Gastrocnemius medialis (tissue), 4 donors: ENCODE data around the gene SERPINA7. TPM values are rescaled to one million over a fixed set of nuclear protein-coding genes. Genes with fewer than 3 reads are reported as not detected.
"Not testable (repeated sequence)": the region's sequence is repeated elsewhere in the genome, so short reads cannot be mapped to it uniquely, and the experiment has no call there.

ENCODE experiments used
- ATAC-seq, 2 donors: fragments of 150-250 bp; one replicate each; pipeline ENCODE4 v1.9.1; 2016
- DNase-seq, 2 donors: peaks; one replicate each; pipeline ENCODE4 v3.0.0-alpha.2; 2019
- H3K27ac ChIP-seq, 4 donors: fragments of 200-600 bp; sonication (generic); 1 replicate in 1 of 4; 2 replicates in 3 of 4; pipeline ENCODE4 v1.5.1; 2016 to 2018; ENCODE audit warnings: mild to moderate bottlenecking in 2 of 4, moderate library complexity in 1 of 4
- H3K27me3 ChIP-seq, 3 donors: fragments of 200-600 bp; sonication (generic) in 2 of 3; 1 replicate in 1 of 3; 2 replicates in 2 of 3; pipeline versions ENCODE4 v1.5.1 to v1.6.0; 2016 to 2019; ENCODE audit warnings: mild to moderate bottlenecking in 1 of 3, moderate library complexity in 1 of 3
- H3K36me3 ChIP-seq, 2 donors: fragments of 200-600 bp; sonication (generic) in 1 of 2; one replicate each; pipeline ENCODE4 v1.5.1; 2017 to 2018
- H3K4me1 ChIP-seq, 2 donors: fragments of 200-600 bp; sonication (generic) in 1 of 2; one replicate each; pipeline ENCODE4 v1.5.1; 2016 to 2017; ENCODE audit warnings: mild to moderate bottlenecking in 2 of 2
- H3K4me3 ChIP-seq, 4 donors: fragments of 200-600 bp; sonication (generic) in 3 of 4; 1 replicate in 1 of 4; 2 replicates in 3 of 4; pipeline ENCODE4 v1.5.1; 2016 to 2019; ENCODE audit warnings: mild to moderate bottlenecking in 2 of 4
- H3K9me3 ChIP-seq, 3 donors: fragments of 200-600 bp; sonication (generic) in 2 of 3; 1 replicate in 1 of 3; 2 replicates in 2 of 3; pipeline ENCODE4 v1.5.1; 2016 to 2019
- POLR2A ChIP-seq, 2 donors: fragments of 450-650 bp; IDR thresholded peaks; one replicate each; pipeline ENCODE4 v1.6.1; 2017; ENCODE audit warnings: antibody characterized with exemption in 2 of 2, mild to moderate bottlenecking in 2 of 2, moderate library complexity in 2 of 2
- in situ Hi-C, 4 donors: fragments of 200-750 bp; cut with MboI; loops; one replicate each; pipeline versions ENCODE4 v1.15.0 to v1.8.0; 2017; ENCODE audit warnings: low sequenced_read_pairs in 4 of 4
- intact Hi-C: fragments of 100-400 bp; cut with DNase I; formaldehyde crosslinking; loops from one replicate; pipeline ENCODE4 v1.15.1; 2023; ENCODE audit warnings: low total_unique reads
- total RNA-seq, 4 donors: library from RNA; depleted of rRNA; stranded (reverse); fragments of >200 nt; gene quantifications; one replicate each; pipeline versions ENCODE4 v1.1.0 to v1.2.3, GENCODE V29; 2016
- TF ChIP-seq, protein P1 (sequence below), 5 experiments: fragments of 450-650 bp in 3 of 5; fragments of 200-600 bp in 2 of 5; sonication (generic) in 2 of 5; IDR thresholded peaks in 4 of 5; conservative IDR thresholded peaks in 1 of 5; 1 replicate in 4 of 5; 2 replicates in 1 of 5; pipeline ENCODE4 v1.5.1; 2016 to 2019; ENCODE audit warnings: antibody characterized with exemption in 5 of 5, mild to moderate bottlenecking in 3 of 5, moderate library complexity in 3 of 5

The SERPINA7 gene
- total RNA-seq, 4 donors from 2014 or later = 0.24 TPM; not detected in 3

- no peak overlapping the region for H3K4me3 ChIP-seq
- H3K9me3 ChIP-seq = no peaks in the 10 kb centered on the region
- H3K36me3 ChIP-seq = no peaks in the 10 kb centered on the region
- no peaks in the 10 kb centered on the region for H3K4me1 ChIP-seq
- no peak for DNase-seq
- no peak for ATAC-seq
- intact Hi-C loops = no loop called here
- in situ Hi-C loops = no loop called here
- TF ChIP-seq, protein P1, sequence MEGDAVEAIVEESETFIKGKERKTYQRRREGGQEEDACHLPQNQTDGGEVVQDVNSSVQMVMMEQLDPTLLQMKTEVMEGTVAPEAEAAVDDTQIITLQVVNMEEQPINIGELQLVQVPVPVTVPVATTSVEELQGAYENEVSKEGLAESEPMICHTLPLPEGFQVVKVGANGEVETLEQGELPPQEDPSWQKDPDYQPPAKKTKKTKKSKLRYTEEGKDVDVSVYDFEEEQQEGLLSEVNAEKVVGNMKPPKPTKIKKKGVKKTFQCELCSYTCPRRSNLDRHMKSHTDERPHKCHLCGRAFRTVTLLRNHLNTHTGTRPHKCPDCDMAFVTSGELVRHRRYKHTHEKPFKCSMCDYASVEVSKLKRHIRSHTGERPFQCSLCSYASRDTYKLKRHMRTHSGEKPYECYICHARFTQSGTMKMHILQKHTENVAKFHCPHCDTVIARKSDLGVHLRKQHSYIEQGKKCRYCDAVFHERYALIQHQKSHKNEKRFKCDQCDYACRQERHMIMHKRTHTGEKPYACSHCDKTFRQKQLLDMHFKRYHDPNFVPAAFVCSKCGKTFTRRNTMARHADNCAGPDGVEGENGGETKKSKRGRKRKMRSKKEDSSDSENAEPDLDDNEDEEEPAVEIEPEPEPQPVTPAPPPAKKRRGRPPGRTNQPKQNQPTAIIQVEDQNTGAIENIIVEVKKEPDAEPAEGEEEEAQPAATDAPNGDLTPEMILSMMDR (IDR thresholded peaks at IDR 0.05 in 4 of 5, conservative IDR thresholded peaks at IDR 0.05 in 1 of 5) = no peak
- no peak for TF ChIP-seq POLR2A (IDR thresholded peaks at IDR 0.05)
- no peak overlapping the region for H3K27ac ChIP-seq
- H3K27me3 ChIP-seq = no peaks in the 10 kb centered on the region
Measured at GRCh38 chrX:106005684-106006083, 32.8 kb downstream of the SERPINA7 start.

DNA sequence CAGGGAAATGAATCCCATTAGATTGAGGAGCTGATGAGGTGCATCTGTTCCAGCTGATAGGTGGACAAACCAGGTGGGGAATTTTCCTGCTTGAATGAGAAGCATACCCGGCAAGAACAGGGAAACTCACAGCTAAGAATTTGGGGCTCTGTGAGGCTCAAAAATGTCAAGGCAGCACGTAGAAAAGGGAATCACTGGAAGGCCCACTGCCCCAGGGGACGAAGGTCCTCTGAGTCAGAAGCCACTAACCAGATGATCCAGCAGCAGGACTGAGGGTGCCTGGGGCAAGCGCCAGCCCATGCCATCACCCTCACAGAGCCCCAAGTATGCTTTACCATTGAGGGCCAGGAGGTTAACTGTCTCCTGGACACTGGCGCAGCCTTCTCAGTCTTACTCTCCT is 37.9 kb downstream of the SERPINA7 start:
- H3K27ac ChIP-seq, H3K9me3 ChIP-seq, in situ Hi-C loops, H3K27me3 ChIP-seq, H3K36me3 ChIP-seq, ATAC-seq, DNase-seq, intact Hi-C loops, H3K4me1 ChIP-seq, H3K4me3 ChIP-seq: not testable (repeated sequence)

DNA sequence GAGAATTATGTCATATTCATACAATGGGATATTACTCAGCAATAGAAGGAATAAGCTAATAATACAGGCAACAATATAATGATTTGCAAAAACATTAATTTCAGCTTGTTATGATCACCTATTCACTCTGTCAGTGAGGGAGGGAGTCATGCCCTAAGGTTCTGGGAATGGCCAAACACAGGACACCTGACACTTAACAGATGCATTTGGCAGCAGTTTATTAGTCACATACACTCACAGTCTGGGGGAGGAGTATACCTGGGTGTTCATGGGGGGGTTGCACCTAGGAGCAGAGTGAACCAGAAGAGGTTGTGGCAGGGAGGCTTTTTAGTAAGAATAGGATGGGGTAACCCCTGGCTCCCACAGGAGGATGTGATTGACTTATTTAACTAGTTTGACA is 38.3 kb downstream of the SERPINA7 start:
- no peak overlapping the region for H3K4me3 ChIP-seq
- ATAC-seq (no peak), DNase-seq (no peak)
- H3K9me3 ChIP-seq = no peaks in the 10 kb centered on the region
- intact Hi-C loops = no loop called here
- in situ Hi-C loops = no loop called here
- TF ChIP-seq, protein P1 (IDR thresholded peaks at IDR 0.05 in 4 of 5, conservative IDR thresholded peaks at IDR 0.05 in 1 of 5) = no peak
- no peak for TF ChIP-seq POLR2A (IDR thresholded peaks at IDR 0.05)
- H3K4me1 ChIP-seq = no peaks in the 10 kb centered on the region
- H3K27ac ChIP-seq = no peak overlapping the region
- H3K36me3 ChIP-seq = no peaks in the 10 kb centered on the region
- H3K27me3 ChIP-seq = no peaks in the 10 kb centered on the region

DNA sequence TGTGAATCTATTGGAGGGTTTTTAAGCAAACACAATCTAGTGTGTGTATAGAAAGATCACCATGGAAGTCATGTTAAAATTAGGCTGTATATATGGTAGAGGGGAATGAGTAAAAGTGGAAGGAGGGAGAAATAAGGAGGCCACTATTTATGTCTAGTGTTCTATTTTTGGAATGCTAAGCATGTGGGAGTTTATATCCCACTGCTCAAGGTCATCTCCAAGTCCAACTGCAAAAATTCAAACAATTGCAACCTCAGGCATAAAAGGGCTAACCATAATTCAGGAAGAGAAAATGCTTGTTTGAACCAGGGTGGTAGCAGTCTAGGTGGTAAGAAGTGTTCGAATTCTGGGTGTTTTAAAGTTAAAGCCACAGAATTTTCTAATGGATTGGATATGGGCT is 39.2 kb downstream of the SERPINA7 start:
- H3K4me3 ChIP-seq = no peak overlapping the region
- no peaks in the 10 kb centered on the region for H3K9me3 ChIP-seq
- H3K27ac ChIP-seq = no peak overlapping the region
- ATAC-seq = no peak
- H3K4me1 ChIP-seq = no peaks in the 10 kb centered on the region
- no peaks in the 10 kb centered on the region for H3K36me3 ChIP-seq
- in situ Hi-C loops = no loop called here
- TF ChIP-seq, protein P1 (IDR thresholded peaks at IDR 0.05 in 4 of 5, conservative IDR thresholded peaks at IDR 0.05 in 1 of 5) = no peak
- no peak for TF ChIP-seq POLR2A (IDR thresholded peaks at IDR 0.05)
- DNase-seq = no peak
- intact Hi-C loops = no loop called here
- no peaks in the 10 kb centered on the region for H3K27me3 ChIP-seq

- H3K4me1 ChIP-seq = not testable (repeated sequence)
Measured at GRCh38 chrX:105988487-105988886, 50.0 kb downstream of the SERPINA7 start.

More at GRCh38 chrX:105988487-105988886, 50.0 kb downstream of the SERPINA7 start:
- H3K27me3 ChIP-seq, H3K27ac ChIP-seq, H3K9me3 ChIP-seq, H3K36me3 ChIP-seq, DNase-seq, in situ Hi-C loops, ATAC-seq, H3K4me3 ChIP-seq, intact Hi-C loops: not testable (repeated sequence)

Other genes starting within 250 kb of the SERPINA7 start
- under 1 TPM in 3 of 4 donors, not detected in 1; 0.04 to 0.31 (median 0.26) TPM for gene NRK, start 216.2 kb downstream of the SERPINA7 start, total RNA-seq
- 1 to 10 TPM; 1.8 to 7.8 (median 3.1) TPM for gene PWWP3B, start 129.6 kb upstream of the SERPINA7 start, total RNA-seq